Activated T-helper 9 cell treated with anti-CD3 and anti-CD28 coated beads, Interleukin-2, amount 50 U/mL, for 16 hours (primary cell): ENCODE data around the gene TOPBP1.
"Not testable (repeated sequence)": the region's sequence is repeated elsewhere in the genome, so short reads cannot be mapped to it uniquely, and the experiment has no call there.

ENCODE experiments used
- DNase-seq: peaks from one replicate; pipeline ENCODE4 v3.0.0-alpha.2; 2020; ENCODE audit warnings: low read depth

TOPBP1 gene

GRCh38 chr3:133661454-133662277, at the start of gene TOPBP1:
Gene TOPBP1, minus strand, starts transcription at chr3:133661941. Its CDS starts 814 bp downstream, at chr3:133661127.
- DNase-seq: peak; percentile 81

- no peak for DNase-seq
These were observed 49.3 kb upstream of the TOPBP1 start for GRCh38 chr3:133711013-133711412.

- no peak for DNase-seq
These were observed 47.5 kb upstream of the TOPBP1 start for GRCh38 chr3:133709139-133709750.

- DNase-seq: no peak
These were observed 44.3 kb upstream of the TOPBP1 start for GRCh38 chr3:133706033-133706432.

GRCh38 chr3:133703915-133704314, 42.2 kb upstream of the TOPBP1 start:
- no peak for DNase-seq

GRCh38 chr3:133701435-133702358, 40.0 kb upstream of the TOPBP1 start:
- no peak for DNase-seq

GRCh38 chr3:133700351-133700750, 38.6 kb upstream of the TOPBP1 start:
- DNase-seq: no peak

GRCh38 chr3:133699903-133700302, 38.2 kb upstream of the TOPBP1 start:
- DNase-seq: no peak

- DNase-seq: no peak
These were observed 37.7 kb upstream of the TOPBP1 start for GRCh38 chr3:133699467-133699866.

- no peak for DNase-seq
These were observed 36.2 kb upstream of the TOPBP1 start for GRCh38 chr3:133697960-133698359.

- DNase-seq: no peak
These were observed 33.9 kb upstream of the TOPBP1 start for GRCh38 chr3:133695560-133696171.

- no peak for DNase-seq
These were observed 32.8 kb upstream of the TOPBP1 start for GRCh38 chr3:133694288-133695268.

GRCh38 chr3:133693821-133694220, 32.1 kb upstream of the TOPBP1 start:
- no peak for DNase-seq

GRCh38 chr3:133692759-133693158, 31.0 kb upstream of the TOPBP1 start:
- no peak for DNase-seq

- no peak for DNase-seq
These were observed 29.7 kb upstream of the TOPBP1 start for GRCh38 chr3:133691273-133692107.

GRCh38 chr3:133677993-133678392, 16.3 kb upstream of the TOPBP1 start:
- DNase-seq: not testable (repeated sequence)

GRCh38 chr3:133676336-133677118, 14.8 kb upstream of the TOPBP1 start:
- DNase-seq: no peak

GRCh38 chr3:133675631-133676335, 14.0 kb upstream of the TOPBP1 start:
- no peak for DNase-seq
